LHCN-M2 (cell line): Measurements from ENCODE around the gene NDUFA11. TPM values are rescaled to one million over a fixed set of nuclear protein-coding genes. Genes with fewer than 3 reads are reported as not detected.
"Not testable (repeated sequence)": the region's sequence is repeated elsewhere in the genome, so short reads cannot be mapped to it uniquely, and the experiment has no call there.

Experiments
- DNase-seq: peaks from one replicate; pipeline ENCODE4 v3.0.0-alpha.2; 2012; ENCODE audit warnings: low read depth
- total RNA-seq: library from RNA; depleted of rRNA; stranded (reverse); fragments of >200 nt; gene quantifications from 2 replicates; pipeline ENCODE4 v1.2.3, GENCODE V29; 2014

The NDUFA11 gene
- total RNA-seq, 1 experiment from 2014 or later, result 188 TPM

DNA sequence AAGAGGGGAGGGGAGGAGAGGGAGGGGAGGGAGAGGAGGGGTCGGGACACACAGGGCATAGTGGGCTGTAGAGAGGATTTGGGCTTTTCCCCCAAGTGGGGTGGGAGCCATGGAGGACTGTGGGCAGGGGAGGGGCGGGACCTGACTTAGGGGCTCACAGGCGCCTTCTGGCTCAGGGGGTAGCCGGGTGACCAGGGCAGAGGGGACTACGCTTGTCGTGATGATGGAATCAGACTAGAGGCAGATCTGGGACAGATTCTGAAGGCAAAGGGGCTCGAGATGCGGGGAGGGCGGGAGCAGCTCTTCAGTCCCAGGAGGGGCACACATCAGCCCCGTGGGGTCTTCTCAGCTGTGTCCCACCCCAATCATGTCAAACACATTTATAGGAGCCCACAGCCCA, 13.5 kb downstream of the NDUFA11 start:
- no peak for DNase-seq

DNA sequence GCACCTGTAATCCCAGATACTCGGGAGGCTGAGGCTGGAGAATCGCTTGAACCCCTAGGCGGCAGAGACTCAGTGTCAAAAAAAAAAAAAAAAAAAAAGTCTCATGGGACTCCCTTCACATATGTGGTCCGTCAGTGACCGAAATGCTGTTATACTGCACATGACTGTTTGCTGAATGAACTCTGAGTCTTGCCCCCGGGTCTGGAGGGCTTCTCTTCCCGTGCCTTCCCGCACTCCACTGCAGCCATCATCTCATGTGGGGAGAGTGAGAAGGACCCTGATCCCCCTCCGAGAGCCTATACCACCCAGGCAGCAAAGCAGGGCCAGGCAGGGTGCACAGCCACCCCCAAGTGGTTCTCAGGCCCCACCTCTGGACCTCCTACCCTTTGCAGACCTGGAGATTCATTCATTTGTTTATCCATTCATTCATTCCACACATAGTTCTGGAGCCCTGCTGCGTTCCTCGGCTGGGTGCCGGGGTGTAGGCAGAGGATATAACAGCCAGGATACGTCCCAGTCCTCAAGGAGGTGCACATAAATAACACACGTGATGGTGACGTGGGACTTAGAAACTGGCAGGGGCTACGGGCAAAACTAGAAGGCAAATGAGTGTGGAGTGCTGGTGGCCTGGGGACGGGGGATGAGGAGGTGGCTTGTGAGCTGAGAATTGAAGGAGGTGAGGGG, 14.2 kb downstream of the NDUFA11 start:
- DNase-seq, result no peak

DNA sequence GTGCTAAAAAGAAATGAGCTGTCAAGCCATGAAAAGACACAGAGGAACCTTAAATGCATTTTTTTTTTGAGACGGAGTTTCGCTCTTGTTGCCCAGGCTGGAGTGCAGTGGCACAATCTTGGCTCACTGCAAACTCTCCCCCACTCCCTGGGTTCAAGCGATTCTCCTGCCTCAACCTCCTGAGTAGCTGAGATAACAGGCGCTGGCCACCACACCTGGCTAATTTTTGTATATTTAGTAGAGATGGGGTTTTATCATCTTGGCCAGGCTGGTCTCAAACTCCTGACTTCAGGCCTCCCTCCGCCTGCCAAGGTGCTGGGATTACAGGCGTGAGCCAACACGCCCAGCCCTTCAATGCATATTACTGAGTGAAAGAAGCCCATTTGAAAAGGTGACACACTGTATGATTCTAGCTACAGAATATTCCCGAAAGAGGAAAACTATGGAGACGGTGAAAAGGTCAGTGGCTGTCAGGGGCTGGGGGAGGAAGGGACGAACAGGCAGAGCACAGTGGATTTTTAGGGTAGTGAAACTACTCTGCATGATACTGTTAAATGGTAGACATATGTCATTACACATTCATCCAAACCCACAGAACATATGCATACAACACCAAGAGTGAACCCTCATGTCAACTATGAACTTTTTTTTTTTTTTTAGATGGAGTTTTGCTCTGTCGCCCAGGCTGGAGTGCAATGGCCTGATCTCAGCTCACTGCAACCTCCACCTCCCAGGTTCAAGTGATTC, 19.4 kb downstream of the NDUFA11 start:
- not testable (repeated sequence) for DNase-seq

DNA sequence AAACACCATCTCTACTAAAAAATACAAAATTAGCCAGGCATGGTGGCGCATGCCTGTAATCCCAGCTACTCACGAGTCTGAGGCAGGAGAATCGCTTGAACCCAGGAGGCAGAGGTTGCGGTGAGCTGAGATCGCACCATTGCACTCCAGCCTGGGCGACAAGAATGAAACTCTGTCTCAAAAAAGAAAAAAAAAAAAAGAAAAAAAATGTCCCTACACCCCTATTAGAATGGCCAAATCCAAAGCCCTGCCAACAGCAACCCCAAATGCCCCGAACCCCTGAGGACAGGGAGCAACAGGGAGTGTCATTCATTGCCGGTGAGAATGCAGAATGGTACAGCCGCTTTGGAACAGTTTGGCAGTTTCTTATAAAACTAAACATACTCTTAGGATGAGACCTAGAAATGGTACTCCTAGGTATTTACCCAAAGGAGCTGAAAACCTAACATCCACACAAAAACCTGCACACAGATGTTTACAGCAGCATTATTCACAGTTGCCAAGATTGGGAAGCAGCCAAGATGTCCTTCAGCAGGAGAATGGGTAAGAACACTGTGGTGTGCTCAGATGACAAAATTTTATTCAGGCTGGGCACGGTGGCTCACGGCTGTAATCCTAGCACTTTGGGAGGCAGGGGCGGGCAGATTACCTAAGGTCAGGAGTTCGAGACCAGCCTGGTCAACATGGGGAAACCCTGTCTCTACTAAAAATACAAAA, 20.3 kb downstream of the NDUFA11 start:
- not testable (repeated sequence) for DNase-seq

DNA sequence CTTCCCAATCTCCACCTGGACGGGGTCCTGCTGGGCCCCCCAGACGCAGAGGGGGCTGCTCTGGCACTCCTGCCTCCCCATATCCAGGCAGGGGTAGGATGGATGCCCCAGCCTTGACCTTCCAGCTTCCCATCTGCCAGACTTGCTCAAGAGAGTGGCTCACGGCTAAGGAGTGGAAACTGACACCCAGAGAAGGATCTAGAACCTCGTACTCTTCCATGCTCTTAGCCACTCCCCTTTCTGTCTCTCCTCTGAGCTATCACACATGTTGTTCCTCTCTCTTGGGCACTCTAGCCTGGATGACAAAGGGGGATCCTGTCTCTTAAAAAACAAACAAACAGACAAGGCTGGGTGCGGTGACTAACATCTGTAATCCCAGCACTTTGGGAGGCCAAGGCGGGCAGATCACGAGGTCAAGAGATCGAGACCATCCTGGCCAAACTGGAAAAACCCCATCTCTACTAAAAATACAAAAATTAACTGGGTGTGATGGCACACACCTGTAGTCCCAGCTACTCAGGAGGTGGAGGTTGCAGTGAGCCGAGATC, 21.1 kb downstream of the NDUFA11 start:
- no peak for DNase-seq

DNA sequence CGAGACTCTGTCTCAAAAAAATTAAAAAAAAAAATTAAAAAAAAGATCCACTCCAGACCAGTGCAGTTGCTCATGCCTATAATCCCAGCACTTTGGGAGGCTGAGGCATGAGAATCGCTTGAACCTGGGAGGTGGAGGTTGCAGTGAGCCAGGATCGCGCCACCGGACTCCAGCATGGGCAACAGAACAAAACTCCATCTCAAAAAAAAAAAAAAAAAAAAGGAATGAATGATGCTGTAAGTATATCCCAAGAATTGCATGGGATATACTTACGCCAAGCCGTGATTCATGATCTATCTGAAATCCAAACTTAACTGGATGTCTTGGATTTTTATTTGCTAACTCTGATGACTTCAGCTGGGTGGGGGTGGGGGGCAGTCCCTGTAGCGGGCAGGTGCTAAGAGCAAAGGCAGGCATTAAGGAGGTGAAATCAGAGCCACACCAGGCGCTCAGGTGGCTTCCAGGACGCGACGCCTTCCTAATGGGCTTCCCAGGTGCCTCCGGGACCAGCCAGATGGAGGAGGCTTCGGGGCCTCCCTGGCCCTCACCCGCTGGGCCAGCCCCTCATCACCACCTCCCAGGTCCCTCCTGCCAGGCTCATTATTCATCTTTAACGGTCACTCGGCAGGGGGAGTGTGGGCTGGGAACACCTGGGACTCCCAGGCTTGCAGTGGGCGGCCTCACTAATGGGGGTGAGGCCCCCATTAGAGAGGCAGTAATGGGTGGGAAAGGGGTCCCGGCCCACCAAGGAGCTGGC, 21.9 kb downstream of the NDUFA11 start:
- no peak for DNase-seq

DNA sequence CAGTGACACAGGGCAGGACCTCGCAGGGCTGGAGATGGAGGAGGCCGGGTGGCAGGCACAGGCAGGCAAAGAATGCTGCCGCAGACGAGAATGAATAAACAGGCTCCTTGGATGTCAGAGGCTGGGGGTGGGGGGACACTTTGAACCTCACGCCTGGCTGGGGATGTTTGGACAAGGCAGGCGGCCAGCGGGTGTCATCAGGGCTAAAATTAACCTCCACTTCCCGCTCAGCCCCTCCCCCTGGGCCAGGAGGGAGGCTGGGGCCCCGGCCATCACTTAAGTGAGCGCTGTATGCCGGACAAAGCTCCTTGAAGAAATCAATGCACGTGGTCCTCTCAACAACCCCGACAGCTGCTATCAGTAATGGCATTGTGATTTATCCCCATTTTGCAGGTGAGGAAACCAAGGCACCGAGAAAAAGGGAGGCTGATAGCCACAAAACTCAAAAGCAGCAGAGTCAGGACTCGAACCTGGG, 22.9 kb downstream of the NDUFA11 start:
- no peak for DNase-seq

DNA sequence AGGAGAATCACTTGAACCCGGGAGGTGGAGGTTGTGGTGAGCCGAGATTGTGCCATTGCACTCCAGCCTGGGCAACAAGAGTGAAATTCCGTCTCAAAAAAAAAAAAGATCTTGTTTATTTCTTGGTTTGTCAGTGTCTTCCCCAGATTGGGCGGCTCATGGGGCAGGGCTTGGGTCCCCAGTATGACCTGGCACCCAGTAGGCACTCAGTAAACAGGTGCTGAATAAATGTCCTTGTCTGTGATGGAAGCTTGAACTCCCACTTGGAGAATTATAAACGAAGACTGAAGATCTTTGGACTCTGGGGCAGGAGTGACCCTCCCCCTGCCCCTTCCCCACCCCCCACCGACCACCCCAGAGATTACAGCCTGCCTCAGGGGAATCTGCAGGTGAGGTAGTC, 23.4 kb downstream of the NDUFA11 start:
- no peak for DNase-seq

DNA sequence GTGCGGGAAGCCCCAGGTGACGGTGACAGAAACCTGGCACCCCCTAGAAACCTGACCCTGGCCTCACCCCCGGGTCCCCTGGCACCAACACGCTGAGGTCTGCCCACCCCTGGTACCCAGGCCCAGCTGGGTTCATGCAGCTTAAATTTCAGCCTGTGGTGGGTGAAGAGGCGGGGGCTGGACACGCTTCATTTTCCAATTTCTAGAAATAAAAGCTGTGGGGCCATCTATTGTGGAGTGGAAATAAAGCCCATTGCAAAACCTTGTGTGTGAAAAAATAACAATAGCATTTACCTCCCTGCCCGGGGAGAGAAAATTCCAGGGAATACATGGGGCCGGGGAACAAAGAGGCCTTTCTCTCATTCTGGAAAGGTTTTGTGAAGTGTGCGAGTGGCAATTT, 25.7 kb downstream of the NDUFA11 start:
- no peak for DNase-seq

DNA sequence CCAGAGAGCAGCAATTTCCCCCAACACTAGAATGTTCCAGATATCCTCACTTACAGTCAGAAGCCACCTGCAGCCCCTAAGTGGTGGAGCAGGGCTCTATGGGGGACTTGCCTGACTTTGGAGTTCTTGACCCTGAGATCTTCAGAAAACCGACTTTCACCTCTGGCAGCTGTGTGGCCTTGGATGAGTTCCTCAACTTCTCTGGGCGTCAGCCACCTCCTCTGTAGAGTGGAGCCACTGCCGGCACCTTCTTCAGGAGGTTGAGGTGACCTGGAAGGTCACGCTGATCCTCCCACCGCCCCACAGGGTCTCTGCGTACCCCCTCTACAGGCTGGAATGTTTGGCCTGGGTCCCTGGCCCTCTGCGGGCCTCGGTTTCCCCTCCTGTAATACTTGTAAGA, 26.2 kb downstream of the NDUFA11 start:
- no peak for DNase-seq

DNA sequence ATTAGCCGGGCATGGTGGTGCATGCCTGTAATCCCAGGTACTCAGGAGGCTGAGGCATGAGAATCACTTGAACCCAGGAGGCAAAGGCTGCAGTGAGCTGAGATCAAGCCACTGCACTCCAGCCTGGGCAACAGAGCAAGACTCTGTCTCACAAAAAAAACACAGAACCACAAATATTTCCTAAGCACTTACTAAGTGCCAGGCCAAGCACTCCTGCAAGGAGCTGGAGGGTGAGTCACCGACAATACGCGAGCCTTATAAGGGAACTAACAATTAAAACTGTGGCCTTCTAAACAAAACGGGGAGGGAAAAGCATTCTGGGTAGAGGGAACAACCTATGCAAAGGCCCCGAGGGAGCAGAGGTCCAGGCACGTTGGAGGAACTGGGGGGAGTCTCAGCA, 29.1 kb downstream of the NDUFA11 start:
- DNase-seq, result peak; percentile 34

DNA sequence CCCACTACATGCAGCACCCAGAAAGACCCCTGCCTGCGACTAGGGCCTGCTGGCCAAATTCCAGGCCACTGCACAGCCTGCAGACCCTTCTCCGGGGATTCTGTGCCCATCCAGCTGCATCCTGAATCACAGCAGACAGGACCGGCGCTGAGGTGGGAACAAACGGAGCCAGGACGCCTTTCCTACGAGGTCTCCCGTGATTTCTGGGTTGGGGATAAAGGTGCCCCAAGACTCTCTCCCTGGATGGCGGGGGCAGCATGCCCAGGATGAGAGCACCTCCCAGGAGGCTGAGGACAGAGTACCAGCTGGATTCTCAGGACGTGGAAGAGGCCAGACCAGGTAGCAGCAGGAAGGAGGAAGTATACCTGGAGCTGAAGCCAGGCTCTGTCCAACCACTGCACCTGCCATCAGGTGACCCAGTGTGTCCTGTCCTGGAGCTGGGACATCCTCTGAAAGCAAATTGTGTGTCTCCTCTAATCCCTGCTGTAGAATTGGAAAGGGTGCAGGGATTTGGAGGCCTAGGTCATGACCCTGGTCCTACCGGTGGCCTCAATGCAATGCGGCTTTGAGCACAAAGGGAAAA, 29.9 kb downstream of the NDUFA11 start:
- no peak for DNase-seq

DNA sequence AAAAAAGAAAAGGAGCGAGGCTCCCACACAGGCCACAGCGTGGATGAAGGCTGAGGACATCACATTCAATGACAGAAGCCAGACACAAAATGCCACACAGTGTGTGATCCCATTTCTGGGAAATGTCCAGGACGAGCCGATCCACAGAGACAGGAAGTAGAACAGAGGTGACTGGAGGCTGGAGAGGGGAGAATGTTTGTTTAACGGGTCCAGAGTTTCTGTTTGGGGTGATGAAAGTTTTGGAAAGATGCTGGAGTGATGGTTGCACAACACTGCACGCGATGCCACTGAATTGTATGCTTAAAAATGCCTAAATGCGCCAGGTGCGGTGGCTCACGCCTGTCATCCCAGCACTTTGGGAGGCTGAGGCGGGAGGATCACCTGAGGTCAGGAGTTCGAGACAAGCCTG, 32.6 kb downstream of the NDUFA11 start:
- DNase-seq, result no peak

DNA sequence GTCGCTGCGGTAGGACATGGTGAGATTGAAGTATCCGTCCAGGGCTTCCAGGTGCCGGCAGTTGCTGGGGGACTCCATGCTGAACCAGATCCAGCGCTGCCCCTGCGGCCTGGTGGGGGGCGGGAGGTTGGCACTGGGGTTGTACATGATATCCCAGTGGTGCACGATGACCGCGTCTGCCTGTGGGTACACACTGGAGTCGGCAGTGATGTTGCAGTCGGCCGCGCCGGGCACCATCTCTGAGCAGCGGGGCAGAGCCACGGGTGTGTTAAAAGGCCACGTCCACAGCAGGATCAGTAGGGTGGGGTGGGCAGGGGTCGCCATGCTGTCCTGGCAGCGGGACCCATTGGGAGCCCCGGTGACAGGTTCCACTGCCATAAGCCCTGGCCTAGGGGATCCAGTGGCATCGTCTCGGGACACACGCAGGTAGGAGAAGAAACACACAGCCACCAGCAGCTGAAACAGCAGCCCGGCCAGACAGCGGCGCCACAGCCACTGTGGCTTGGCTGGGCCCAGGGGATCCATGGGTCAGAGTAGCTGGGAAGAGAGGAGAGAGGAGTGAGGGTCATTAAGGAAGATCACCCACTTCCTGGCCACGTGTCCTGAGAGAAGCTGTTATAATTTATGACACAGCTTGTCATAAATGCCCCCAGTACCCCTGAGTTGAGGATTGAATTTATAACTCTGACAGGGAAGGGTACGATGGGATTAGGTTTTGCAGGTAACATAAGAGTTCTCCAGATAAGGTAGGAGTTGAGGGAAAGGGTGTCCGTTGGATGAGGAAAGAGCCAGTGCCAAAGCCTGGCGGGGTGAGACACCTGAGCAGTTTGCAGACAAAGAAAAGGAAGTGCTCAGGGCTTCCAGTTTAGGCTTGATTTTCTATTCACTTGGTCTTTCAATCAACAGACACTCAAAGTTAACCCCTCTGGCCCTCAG, 36.1 kb downstream of the NDUFA11 start:
- DNase-seq, result no peak

DNA sequence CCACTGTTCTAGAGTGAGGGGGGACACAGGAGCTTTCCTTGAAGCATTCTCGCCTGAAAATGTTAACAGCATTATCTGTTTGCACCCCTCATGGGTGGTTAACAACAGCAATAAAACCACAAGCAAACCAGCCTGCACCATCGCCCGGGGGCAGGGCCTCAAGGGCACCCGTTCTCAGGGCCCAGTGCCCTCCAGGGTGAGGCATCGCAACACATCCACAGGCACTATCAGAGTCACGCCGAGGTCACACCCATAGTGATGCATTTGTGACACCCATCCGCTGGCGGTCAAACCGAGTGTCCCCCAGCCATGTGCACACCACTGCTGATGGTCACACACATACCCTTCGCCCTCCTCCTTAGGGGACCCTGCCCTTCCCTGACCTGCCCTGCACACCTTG, 37.8 kb downstream of the NDUFA11 start:
- DNase-seq, result no peak

DNA sequence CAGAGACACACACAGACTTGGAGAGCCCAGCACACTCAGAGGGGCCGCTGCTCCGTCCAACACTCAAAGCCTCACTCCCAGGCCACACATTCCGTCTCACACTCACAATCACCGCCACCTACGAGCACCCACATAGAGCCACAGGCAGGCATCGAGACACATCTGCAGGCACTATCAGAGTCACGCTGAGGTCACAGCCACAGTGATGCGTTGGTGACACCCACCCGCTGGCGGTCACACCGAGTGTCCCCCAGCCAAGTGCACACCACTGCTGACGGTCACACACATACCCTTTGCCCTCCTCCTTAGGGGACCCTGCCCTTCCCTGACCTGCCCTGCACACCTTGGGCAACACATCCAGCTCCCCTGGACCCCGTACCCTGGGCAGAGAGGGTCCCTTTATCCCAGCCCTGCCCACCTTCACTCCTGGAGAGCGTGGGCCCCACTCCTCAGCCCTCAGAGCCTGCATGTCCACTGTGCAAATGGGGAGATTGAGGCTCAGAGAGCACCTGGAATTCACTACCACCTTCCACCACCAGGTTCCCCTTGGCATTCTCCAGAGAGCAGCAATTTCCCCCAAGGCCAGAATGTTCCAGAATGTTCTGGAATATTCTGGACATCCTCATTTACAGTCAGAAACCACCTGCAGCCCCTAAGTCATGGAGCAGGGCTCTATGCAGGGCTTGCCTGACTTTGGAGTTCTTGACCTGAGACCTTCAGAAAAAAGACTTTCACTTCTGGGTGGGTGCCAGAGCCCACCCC, 38.7 kb downstream of the NDUFA11 start:
- DNase-seq, result no peak

DNA sequence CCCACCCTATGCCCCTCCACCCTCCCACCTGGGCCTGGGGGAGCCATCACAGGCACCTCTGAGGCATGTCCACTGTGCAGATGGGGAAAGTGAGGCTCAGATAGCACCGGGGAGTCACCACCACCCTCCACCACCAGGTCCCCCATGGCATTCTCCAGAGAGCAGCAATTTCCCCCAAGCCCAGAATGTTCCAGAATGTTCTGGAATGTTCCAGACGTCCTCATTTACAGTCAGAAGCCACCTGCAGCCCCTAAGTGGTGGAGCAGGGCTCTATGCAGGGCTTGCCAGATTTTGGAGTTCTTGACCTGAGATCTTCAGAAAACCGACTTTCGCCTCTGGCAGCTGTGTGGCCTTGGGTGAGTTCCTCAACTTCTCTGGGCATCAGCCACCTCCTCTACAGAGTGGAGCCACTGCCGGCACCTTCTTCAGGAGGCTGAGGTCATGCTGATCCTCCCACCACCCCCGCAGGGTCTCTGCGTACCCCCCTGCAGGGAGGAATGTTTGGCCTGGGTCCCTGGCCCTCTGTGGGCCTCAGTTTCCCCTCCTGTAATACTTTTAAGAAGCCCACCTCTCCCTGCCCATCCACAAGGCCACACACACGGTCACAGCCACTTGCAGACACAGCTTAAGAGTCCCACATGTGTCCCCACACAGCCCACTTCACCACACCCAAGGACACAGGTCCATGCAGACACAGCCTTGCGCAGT, 39.4 kb downstream of the NDUFA11 start:
- no peak for DNase-seq

DNA sequence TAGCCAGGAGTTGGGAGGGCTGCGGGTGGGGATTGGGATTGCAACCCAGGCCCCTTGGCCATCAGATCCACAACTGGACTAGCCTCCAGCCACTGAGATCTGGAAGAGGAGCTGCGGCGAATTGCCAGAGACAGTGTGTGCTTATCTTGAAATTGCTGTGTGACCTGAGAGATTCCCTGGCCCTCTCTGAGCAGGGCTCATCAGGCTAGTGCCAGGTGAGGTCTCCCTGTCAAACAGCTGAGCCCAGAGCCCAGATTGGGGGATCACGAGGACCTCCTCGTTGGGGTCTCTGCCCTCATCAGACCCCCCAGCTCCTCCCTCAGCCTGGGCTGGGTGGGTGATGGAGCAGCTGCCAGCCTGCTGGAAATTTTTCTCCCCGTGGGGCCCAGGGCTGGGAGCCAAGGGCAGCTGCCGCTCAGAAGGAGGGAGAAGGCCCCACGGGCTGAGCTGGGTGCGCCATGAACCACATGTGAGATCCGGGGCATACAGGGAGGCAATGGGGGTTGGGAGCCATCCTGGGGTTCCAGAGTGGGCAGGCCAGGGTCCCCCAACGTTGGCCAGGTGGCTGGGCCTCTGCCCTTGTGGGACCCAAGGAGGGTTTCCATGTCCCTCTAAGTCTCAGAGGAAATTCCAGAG, 40.4 kb downstream of the NDUFA11 start:
- no peak for DNase-seq
